ENCODE results near the gene CLCNKB. TPM values are rescaled to one million over a fixed set of nuclear protein-coding genes. Genes with fewer than 3 reads are reported as not detected.

CLCNKB gene
- total and polyA plus RNA-seq, 12 donors, result 0.57 to 3.4 (median 2.0) TPM

DNA sequence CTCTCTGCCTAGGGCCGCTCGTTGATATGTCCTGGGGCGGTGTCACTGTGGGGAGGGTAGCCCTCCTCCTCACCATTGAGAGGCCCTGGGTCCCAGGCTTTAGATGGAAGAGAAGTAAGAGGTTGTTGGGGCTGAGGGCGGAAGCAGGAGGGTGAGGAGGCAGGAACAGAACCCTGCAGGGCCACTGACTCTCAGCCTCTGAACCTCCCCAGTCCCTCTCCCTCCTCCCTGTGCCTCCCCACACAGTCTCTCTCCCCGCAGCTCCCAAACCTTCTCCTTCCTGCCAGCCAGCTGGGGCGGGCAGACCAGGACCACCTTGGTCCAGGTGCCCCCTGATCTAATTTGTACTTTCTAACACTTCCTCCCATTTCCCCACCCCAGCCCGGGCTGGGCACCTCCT lies 44.2 kb downstream of the CLCNKB start:
- no peaks in the 10 kb centered on the region for H3K9me3 ChIP-seq
- no peak for DNase-seq
- H3K27ac ChIP-seq, result peak overlapping the region in 5 of 10 donors; percentile 19 to 62 (median 39)
- ATAC-seq, result no peak
- WGBS, 2 donors, result 72 to 84% methylated on average over 6 to 7 of the region's 7 CpGs
- H3K4me1 ChIP-seq, result peaks cover 5 to 50% (median 14%) of the 10 kb centered on the region in 9 donors
- no peaks in the 10 kb centered on the region for H3K27me3 ChIP-seq
- H3K4me3 ChIP-seq, result no peak overlapping the region
- TF ChIP-seq, protein P1, sequence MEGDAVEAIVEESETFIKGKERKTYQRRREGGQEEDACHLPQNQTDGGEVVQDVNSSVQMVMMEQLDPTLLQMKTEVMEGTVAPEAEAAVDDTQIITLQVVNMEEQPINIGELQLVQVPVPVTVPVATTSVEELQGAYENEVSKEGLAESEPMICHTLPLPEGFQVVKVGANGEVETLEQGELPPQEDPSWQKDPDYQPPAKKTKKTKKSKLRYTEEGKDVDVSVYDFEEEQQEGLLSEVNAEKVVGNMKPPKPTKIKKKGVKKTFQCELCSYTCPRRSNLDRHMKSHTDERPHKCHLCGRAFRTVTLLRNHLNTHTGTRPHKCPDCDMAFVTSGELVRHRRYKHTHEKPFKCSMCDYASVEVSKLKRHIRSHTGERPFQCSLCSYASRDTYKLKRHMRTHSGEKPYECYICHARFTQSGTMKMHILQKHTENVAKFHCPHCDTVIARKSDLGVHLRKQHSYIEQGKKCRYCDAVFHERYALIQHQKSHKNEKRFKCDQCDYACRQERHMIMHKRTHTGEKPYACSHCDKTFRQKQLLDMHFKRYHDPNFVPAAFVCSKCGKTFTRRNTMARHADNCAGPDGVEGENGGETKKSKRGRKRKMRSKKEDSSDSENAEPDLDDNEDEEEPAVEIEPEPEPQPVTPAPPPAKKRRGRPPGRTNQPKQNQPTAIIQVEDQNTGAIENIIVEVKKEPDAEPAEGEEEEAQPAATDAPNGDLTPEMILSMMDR (IDR thresholded peaks at IDR 0.05), result no peak
- intact Hi-C loops (cut with DNase I), result loop anchor here in 2 of 10 donors (5.0 to 10.0 kb wide), 2 partner anchors 45 to 47 kb away; no protein-coding TSS in a partner anchor
- no peaks in the 10 kb centered on the region for H3K36me3 ChIP-seq

DNA sequence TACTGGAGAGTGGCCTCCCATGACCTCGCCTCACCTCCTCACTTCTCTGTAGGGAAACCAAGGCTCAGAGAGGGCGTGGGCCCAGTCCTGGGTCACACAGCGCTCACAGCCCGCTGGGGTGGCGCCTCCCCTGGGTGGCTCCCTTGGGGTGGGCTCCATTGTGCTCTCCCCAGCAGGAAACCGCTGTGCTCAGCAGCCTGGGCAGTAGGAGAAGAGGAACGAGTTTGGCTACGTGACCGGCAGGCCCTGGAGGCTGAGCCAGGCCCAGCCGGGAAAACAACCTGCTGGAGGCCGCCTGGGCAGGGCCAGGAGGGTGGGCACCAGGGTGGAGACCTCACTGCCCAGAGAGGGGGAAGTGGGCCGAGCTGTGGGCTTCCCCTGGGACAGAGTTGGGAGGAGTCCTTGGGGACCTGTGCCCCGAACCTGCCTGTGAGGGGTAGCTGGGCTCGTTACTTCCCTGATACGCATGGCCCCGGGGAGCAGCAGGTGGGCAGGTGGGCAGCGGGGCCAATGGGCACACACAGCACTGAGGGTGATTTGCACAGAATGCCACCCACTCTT lies 44.8 kb downstream of the CLCNKB start:
- TF ChIP-seq, protein P1 (IDR thresholded peaks at IDR 0.05), result no peak
- DNase-seq (no peak), ATAC-seq (peak in 7 of 8 donors; percentile 26 to 65 (median 46))
- Histone ChIP-seq H3K27ac (peak overlapping the region in 6 of 10 donors; percentile 19 to 62 (median 41)), H3K36me3 (no peaks in the 10 kb centered on the region), H3K9me3 (no peaks in the 10 kb centered on the region), H3K27me3 (no peaks in the 10 kb centered on the region), H3K4me1 (peaks cover 5 to 43% (median 13%) of the 10 kb centered on the region in 9 donors), H3K4me3 (no peak overlapping the region)
- intact Hi-C loops (cut with DNase I), result loop anchor here in 2 of 10 donors (5.0 to 10.0 kb wide), 2 partner anchors 44 to 46 kb away; no protein-coding TSS in a partner anchor
- 74 to 75% methylated on average over 17 of the region's 17 CpGs for WGBS, 2 donors

DNA sequence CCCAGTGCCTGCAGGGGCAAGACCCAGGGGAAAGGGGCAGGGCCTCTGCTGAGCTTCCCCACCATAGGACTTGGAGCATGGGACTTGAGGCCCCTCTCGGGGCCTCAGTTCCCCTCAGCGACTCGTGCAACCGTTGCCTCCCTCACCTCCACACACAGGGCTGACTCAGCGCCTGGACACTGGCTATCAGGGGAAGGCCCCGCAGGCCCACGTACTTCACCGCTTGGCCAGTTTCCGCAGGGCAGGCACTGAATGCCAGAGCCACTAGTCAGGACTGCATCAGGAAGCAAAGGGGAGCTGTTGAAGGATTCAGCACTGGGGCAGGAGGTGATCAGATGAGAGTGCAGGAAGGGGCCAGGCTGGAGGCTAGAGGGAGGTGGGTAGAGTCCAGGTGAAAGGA lies 45.4 kb downstream of the CLCNKB start:
- Histone ChIP-seq H3K9me3 (no peaks in the 10 kb centered on the region), H3K27me3 (no peaks in the 10 kb centered on the region), H3K27ac (peak overlapping the region in 4 of 10 donors; percentile 19 to 62 (median 46)), H3K4me1 (peaks cover 5 to 40% (median 13%) of the 10 kb centered on the region in 9 donors), H3K36me3 (no peaks in the 10 kb centered on the region), H3K4me3 (no peak overlapping the region)
- TF ChIP-seq, protein P1 (IDR thresholded peaks at IDR 0.05), result no peak
- 68 to 83% methylated on average over 9 of the region's 9 CpGs for WGBS, 2 donors
- DNase-seq, result no peak
- intact Hi-C loops (cut with DNase I), result loop anchor here in 2 of 10 donors (5.0 to 10.0 kb wide), 2 partner anchors 43 to 46 kb away; no protein-coding TSS in a partner anchor
- ATAC-seq, result peak in 3 of 8 donors; percentile 34 to 53 (median 34)

DNA sequence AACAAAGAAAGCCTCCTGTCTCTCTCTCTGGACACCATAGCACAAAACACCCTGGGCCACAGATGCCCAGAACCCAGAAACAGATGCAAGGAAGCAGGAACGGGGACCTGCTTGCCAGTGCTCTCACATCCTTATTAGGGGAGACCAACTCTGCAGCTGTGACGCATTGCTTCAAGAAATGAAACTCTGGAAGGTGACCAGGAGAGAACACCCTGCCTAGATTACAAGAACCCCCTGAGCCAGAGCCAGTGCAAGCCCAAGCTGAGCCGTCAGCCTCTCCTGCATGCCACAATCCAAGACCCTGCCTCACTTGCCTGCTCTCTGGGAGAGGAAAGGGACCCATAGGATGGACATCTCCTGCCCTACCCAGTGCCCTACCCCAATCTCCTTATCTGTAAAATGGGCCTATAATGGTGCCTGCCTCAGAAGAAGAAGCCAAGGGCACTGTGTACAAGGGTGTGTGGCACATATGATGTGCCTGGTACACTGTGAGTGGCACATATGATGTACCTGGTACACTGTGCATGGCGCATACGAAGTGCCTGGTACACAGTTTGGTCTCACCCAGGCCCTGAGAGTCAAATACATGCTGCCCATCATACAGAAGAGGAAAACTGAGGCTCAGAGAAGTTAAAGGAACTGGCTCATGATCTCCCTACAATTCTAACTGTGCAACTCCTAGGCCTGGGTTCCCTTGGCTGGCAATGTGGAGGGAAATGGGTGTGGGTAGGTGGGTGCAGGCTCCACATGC lies 46.7 kb downstream of the CLCNKB start:
- no peaks in the 10 kb centered on the region for H3K27me3 ChIP-seq
- peaks cover 2 to 27% (median 13%) of the 10 kb centered on the region in 9 donors for H3K4me1 ChIP-seq
- DNase-seq, result no peak
- intact Hi-C loops (cut with DNase I), result no loop called here
- TF ChIP-seq, protein P1 (IDR thresholded peaks at IDR 0.05), result no peak
- no peak overlapping the region for H3K4me3 ChIP-seq
- no peaks in the 10 kb centered on the region for H3K36me3 ChIP-seq
- 86 to 87% methylated on average over 5 of the region's 5 CpGs for WGBS, 2 donors
- no peak overlapping the region for H3K27ac ChIP-seq
- ATAC-seq, result no peak
- no peaks in the 10 kb centered on the region for H3K9me3 ChIP-seq

Measured in heart right ventricle (tissue), 16 donors.